DMS 273 treated with DMSO at 0.1 percent for 48 hours (cell line): ENCODE data around the gene BMP7.

Experiments
- DNase-seq: peaks from one replicate; lab custom pipeline; 2025; lab: John Stamatoyannopoulos, UW

The BMP7 gene

DNA sequence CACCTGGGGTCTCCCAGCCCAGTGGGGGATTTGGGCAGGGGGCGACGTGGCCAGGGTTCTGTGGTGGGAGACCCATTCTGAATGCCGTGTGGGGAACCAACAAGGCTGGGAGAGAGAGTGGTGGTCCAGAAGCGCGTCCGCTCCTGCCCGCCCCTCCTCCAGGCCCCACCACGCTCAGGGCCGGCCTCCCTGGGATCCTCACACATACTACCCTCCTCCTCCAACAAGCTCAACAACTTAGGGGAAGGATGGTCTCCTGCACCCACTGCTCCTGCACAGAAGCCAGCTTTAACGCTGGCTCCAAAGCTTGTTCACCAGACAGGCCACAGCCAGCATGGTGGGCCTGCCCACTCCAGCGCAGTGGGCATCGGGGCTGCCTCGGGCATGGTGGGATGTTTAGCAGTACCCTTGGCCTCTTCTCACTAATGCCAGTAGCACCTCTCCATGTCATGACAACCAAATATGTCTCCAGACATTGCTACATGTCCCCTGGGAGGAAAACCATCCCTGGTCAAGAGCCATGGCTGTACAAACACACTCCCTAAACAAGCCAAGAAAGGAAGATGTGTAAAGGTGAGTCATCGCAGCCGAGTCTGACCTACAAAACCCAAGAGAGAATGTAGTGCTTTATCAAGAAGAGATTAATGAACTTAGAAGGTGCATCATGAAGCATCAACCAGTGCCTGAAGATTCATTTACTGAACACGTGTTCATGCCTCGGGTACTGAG is 75.7 kb downstream of the BMP7 start:
- no peak for DNase-seq

DNA sequence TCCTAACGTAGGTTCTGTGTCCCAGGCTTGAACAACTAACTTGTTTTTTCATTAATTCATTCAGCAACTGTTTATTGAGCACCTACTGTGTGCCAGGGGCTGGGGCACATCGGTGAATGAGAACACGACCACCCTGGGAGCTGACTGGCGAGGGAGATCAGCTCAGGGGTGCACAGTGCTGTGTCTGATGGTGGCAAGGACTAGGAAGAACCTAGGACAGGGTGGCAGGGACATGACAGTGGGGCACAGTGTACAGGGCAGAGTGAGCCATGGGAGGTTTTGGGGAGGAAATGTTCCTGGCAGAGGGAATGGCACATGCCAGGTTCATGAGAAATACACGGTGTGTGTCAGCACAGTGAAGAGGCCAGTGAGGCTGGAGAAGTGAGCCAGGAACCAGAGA is 76.7 kb downstream of the BMP7 start:
- DNase-seq = no peak

DNA sequence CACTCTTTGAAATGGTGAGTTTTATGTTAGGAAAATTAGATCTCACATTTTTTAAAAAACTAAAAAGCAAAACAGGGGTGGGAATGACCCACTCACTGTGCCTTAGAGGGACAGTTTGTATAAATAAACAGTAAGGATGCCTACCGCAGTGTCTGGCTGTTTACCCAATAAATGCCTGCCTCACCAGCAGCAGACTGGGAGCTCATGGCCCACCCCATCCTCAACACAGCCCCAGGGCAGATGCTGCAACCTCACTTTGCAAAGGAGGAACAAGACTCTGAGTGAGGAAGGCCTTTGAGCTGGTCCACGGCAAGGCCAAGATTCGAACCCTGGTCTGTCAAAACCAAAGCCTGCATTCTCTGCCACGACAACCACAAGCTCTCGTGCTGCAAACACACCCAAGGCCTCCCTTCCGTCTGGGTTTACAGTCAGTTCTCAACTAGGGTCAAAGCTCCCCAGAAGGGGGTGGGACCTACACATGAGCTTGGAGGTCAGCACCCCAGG is 77.8 kb downstream of the BMP7 start:
- DNase-seq = no peak

DNA sequence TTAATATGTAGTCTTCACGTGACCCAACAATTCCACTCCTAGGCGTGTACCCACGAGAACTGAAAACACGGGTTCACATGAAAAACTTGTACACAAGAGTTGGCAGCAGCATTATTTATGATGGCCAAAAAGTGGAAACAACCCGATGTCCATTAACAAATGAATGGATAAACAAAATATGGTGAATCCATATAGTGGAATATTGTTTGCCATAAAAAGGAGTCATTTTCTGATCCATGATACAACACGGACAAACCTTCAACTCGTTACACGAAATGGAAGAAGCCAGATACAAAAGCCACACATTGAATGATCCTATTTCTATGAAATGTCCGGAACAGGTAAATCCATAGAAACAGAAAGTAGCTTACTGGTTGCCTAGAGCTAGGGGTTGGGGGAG is 78.4 kb downstream of the BMP7 start:
- DNase-seq = no peak

DNA sequence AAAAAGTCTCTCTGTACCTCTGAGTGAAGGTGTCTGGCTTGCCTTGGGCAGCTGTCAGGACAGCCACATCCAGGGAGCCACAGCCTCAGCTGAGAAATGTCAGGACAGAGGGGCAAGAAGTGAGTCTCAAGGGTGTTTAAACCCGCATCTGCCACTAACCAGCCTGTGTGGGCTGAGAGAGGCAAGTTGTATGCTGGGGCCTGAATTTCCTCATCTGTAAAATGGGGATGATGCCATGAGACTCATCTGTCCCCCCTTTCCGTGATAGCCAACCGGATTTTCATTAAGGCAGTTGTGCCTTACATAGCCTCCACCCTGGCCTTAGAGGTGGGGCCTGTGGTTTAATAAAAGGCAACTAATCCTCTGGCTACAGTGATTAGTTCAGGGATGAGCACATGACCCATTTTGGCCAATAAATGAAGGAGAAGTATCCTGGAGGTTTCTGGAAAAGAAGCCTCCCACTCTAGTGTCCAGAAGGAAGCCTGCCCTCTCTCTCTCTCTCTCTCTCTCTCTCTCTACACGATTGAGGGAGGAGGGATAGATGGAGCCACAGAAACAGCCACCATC is 79.3 kb downstream of the BMP7 start:
- no peak for DNase-seq

DNA sequence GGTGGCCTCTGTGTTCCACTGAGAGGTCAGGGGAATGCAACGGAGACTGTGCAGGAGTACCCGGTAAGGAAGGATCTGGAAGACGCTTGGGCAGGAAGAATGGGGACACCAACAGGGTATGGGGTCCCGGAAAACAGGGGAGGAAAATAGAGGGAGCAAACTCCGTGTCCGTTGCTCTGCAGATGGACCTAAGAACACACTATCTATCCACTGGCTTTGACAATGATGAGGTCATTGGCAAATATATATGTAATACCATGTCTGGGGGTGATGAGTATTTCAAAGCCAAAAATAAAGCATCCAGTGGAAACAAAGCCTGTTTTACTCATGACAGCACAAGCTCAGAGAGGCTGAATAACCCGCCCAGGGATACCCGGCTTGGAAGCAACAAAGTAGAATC is 80.2 kb downstream of the BMP7 start:
- no peak for DNase-seq

DNA sequence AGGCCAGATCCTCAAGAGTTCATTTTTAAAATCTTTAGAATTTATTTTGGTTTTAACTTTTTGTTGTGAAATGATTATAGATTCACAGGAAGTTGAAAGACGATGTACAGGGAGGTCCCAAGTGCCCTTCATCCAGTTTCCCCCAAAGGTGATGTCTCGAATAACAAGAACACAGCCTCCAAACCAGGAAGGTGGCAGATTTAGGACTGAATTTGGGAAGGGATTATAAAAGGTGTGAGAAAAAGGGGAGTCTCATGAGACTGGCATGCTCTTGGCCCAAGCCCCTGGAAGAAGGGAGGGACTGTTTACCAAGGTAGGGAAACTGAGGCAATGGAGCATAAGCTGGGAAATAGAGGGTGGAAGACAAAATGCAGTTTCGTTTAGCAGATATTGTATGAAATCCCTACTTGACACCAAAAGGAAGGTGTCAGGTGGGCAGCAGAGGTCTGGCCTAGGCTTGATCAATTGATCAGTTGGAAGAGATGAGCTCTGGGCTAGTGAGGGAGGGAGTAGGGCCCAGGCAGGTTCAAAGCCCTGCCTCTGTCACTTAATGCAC is 81.2 kb downstream of the BMP7 start:
- no peak for DNase-seq

DNA sequence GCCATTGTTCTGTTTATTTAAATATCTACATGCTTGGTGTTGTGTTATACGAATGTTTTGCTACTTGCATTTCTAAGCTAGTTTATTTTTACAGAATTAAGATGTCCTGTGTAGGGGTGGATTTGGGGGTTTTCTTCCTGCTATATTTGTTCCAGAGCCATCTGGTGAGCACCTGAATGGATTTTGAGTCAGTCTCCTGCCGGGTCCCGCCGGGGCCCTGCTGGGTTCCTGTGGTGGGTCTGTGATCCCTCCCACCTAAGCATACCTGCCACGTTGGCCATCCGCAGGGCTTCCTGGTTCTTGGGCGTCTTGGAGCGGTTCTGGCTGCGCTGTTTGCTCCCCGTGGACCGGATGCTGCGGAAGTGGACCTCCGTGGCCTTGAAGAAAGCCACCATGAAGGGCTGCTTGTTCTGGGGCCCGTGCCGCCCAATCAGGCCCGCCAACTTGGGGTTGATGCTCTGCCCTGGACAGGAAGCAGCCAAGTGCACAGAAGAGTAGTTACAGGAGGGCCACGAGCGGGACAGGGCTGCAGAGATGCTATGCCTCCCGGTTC is 82.9 kb downstream of the BMP7 start:
- no peak for DNase-seq

DNA sequence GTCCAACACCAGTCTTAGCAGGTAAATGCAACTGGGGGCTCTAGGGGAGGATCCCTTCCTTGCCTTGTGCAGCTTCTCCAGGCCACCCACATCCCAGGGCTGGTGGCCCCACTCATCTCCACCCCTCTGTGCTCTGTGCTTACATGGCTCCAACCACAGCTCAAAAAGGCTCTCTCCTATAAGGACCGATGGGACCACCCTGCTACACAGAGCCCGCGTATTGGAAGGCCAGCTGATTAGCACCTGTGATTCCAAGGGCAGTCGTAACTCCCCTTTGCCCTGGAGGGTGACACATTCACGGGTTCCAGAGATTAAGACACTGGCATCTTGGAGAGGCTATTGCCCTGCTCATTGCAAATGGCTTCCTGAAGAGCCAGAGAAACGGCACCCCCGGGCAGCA is 84.8 kb downstream of the BMP7 start:
- DNase-seq = no peak

DNA sequence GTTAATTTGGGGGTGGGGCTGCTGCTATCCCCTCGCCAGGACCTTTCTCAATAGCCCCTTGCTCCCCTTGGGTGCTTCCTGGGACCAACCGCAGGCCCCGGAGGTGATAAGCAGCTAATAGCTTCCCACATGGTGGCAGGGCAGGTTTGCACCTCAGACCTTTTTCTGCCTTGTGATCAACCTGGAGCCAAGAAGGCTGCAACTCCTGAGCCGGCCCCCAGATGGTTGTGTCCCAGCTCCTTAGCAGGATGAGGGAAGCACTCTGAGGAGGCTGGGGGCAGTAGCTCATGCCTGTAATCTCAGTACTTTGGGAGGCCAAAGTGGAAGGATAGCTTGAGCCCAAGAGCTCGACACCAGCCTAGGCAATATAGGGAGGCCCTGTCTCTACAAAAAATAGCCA is 85.5 kb downstream of the BMP7 start:
- DNase-seq = no peak

DNA sequence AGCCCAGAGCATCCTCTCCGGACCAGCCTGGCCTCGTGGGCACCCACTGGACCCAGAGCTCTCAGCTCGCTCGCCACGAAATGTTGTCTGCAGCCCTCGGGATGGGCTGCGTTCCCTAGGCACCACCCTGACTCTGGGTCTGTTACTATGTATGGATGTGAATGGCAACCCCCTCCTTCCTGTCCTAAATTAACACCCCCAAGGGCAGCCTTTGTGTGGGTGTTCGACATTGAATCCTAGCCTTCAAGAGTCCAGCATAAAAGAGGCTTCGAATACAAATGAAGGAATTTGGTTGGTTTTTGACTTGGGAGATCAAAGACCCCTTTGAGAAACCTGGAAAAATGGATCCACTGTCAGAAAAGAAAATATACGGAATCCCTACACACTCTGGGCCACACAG is 86.1 kb downstream of the BMP7 start:
- no peak for DNase-seq

DNA sequence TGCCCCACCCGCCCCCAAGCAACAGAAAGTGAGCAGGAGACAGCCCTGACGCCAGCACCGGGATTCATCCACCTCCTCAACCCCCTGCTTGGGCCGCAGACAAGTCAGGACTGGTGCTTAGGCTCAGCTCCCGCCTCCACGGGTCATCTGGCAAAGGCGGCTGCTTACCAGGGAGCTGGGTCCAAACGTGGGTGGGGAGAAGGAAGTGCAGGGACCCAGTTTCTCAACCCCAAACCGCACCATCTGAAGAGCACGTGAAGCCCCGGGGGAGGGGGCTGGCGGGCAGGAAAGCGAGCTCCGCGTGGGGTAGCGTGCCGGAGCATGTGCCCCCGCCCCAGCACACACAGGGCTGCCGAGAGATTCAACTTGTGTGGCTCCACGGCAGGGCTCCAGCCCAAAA is 87.2 kb downstream of the BMP7 start:
- DNase-seq = no peak

DNA sequence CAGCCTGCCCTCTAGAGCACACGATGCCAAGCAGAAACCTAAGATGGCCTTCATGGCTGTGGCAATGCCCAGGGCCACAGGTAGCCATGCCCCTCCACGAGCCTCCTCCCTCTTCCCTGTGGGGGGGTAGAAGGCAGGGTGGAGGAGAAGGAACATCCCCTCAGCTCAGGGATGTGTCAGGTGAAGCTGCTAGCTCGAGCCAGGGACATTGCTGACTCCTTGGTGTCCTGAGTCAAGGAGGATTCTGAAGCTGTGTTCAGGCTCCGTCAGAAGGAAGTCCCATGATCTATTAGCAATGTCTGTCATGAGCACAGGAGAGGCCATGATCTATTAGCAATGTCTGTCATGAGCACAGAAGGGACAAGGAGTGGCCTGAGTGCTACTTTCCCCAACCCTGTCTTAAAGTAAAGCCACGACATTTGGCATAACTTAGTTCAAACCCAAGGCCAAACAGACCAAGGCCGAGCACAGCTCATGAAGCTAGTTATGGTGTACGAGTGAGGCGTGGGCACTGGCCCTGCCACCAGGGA is 87.8 kb downstream of the BMP7 start:
- no peak for DNase-seq

DNA sequence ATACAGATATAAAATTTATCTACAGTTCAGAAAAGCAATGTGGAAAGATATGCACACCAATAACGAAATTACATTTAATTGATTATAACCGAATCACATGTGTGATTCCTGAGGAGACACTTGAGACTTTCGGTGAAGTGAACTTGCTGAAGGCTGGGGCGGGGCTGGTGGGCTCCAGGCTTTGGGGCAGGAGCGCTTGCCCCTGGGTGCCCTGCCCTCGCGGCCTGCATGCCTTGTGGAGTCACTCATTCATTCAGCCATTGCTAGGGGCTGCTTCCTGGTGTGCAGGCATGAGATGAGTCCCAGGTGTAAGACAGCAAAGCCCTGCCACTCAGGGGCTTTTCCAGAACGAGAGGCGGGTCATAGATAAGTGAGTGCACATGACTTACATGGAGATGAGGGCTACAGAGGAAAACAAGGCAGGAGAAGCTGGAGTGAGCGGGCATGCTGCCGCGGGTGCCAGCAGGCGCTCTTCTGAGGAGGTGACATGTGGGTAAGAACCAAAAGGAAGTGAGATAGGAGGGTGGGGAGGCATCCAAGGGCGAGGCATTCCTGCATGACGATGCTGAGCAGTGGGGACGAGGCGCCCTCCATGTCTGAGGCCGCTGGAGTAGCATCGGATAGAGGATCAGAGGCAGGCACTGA is 88.7 kb downstream of the BMP7 start:
- no peak for DNase-seq

DNA sequence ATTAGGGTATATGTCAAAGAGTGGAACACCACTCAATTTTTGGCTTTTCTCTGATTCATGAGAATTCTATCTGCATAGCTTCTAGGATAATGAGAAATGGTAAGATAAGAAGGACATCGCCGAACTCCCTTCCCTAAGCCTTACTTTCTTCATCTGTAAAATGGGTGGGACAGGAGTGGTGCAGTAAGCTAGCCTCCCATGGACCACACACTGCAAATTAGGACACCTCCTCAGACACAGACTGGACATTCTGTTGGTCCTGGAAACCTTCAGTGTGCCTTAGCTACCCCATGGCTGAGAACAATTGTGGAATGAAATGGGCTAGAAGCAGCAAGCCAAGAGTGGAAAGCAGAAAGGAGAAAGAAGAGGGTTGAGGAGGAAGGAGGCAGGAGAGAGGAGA is 89.6 kb downstream of the BMP7 start:
- DNase-seq = no peak

DNA sequence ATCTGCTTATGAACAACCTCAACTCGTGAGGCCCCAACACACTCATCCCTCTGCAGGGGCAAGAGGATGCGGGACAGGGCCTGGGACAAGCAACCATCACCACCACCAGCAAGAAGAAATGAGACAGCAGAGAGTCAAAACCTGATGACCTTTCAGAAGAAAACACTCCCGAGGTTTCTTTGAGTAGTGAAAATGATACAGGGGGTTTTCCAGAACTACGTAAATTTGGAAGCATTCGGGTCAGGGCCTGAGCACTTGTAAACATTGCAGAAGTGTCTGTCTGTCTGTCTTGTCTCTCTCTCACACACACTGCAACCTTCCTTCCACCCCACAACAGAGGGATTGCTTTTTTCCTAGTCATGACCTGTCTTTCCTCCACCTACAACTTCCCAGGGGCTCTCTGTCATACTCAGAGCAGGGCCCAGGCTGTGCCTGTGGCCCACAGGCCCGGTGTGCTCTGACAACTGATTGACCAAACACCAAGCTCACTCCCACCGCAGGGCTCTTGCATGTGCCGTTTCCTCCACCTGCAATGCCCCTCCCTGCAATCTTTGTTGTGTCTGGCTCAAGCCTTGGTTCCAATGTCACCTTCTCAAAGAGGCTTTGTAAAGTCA is 90.9 kb downstream of the BMP7 start:
- no peak for DNase-seq

DNA sequence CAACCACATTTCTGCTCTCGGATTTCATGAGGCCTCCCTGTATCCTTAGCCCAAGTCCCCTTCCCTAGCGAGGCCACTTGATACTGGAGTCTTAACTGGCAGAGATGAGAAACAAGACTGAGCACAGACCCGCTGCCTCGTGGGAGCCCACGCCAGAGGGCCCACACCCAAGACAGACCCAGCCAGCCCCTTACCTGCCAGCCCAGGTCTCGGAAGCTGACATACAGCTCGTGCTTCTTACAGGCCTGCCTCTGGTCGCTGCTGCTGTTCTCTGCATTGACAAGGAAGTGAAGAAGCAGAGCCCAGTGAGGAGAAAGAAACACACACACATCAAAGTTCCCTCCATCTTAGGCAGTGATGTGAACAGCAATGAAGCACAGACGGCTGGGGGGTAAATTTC is 91.7 kb downstream of the BMP7 start:
- no peak for DNase-seq

DNA sequence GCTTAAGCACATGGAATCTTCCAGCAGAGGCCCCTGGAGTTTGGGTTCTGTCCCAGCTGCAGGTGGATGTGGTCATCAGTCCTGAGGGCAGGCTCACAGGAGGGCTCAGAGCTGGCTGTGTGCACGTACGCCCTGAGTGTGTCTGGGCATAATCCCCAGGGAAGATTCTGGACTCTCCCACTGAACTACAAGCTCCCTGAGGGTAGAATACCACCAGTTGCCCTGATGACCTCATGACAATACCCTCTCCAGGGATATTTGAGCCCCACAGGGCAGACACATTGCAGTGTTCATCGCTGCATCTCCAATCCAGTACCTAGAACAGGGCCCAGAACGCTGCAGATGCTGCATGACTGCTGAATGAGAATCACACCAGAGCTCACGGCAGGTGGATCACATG is 92.5 kb downstream of the BMP7 start:
- DNase-seq = no peak

DNA sequence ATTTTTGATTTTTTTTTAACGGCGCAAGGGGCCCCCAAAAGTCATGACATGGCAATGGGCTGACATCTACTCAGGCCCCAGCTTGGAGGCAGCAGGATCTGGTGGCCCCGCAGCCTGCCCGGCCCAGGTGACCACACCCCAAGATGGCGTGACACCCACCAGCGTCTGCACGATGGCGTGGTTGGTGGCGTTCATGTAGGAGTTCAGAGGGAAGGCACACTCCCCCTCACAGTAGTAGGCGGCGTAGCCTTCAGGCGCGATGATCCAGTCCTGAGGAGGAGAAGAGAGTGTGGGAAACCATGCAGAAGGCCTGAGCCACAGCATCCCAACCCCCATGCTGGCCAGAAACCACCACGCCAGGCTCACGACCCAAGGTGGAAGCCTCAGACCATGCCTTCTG is 93.4 kb downstream of the BMP7 start:
- no peak for DNase-seq

DNA sequence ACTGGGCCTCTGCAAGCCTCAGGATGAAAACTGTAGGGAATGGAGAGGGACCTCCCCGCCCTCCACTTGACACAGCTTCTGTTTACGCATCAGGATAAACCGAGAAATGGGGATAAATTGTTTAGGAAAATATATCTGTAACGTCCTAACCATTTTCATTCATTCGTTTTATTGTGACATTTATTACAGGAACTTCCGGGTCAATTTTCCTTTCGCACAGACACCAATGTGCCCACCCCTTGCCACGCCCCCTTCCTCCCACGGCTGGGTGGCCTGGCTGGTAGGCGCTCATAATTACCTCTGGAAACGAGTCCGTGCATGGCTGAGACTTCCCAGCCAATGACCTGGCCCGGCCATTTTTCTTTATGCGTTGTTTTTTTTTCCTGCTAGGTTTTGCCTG is 96.1 kb downstream of the BMP7 start:
- no peak for DNase-seq

DNA sequence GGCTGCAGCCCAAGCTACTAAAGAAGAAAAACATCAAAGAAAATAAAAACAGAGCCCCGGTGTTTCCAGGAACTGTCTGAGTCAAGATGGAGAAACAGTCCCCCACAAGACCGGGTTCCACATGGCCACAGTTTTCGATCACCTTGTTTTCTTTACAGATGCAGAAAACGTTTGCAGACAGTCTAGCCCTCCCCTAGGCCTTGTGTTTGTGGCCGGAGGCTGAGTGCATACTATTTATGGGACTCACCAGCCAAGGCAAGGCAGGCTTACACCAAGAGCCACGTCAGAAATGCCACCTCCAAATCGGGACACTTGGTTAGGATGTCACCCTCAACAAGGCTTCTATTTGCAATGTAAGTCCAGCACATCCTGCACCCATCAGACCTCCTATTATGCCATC is 97.3 kb downstream of the BMP7 start:
- DNase-seq = no peak

DNA sequence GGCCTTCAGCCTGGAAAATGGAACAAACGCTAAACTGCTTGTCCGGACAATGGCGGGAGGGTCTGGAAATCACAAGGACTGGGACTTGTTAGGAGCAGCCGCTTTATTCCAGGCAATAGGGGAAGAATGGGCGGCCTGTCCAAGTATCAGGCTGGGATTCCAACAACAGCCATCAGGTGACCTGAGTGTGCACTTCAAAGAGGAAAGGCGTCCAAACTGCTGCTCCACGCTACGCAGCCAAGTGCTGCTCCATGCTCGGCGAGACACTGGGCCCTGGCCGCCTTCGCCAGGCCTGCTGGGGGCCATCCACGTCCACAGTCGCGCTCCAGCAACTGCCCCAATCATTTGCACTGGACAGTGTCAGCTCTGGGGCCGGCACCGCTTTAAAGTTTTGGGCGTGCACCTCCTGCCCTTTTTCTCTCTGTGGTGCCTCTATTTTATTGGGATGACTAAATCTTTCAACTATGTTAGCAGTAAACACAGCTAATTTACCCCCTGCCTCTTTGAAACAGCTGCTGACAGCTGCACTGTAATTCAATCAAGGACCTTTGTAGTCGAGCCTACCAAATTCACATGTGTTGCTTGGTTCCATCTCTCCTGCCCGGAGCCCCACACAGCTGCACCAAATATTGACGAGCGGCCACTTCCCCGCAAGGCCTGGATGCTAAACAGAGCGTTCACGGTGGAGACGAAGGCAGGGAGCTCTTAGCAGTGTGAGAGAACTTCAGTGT is 98.3 kb downstream of the BMP7 start:
- no peak for DNase-seq
